Suprapubic skin (tissue), 3 donors: ENCODE measurements around the gene DNAJC18.

Source experiments
- CTCF ChIP-seq, 2 donors: fragments of 200-600 bp in 1 of 2; fragments of 450-650 bp in 1 of 2; sonication (generic) in 1 of 2; IDR thresholded peaks; one replicate each; pipeline ENCODE4 v1.5.1; 2016 to 2019; ENCODE audit warnings: antibody characterized with exemption in 2 of 2, mild to moderate bottlenecking in 1 of 2, moderate library complexity in 1 of 2
- EP300 ChIP-seq: sonication (generic); formaldehyde crosslinking; IDR thresholded peaks from one replicate; pipeline ENCODE4 v1.6.1; 2017; ENCODE audit warnings: antibody characterized with exemption
- POLR2A ChIP-seq, 2 donors: fragments of 450-650 bp; IDR thresholded peaks; one replicate each; pipeline ENCODE4 v1.6.1; 2017; ENCODE audit warnings: antibody characterized with exemption in 2 of 2, mild to moderate bottlenecking in 2 of 2, moderate library complexity in 2 of 2

- TF ChIP-seq CTCF (IDR thresholded peaks at IDR 0.05) (no peak), POLR2A (IDR thresholded peaks at IDR 0.05) (no peak), EP300 (no peak)
Measured at GRCh38 chr5:139459451-139459934, 20.2 kb upstream of the DNAJC18 start.
